Endothelial cell of hepatic sinusoid (primary cell): ENCODE results near the gene MYO7A.
"Not testable (repeated sequence)": the region's sequence is repeated elsewhere in the genome, so short reads cannot be mapped to it uniquely, and the experiment has no call there.

Source experiments
- in situ Hi-C: cut with HindIII; loops from 2 replicates; pipeline ENCODE4 v1.10.0; 2017; ENCODE audit warnings: low sequenced_read_pairs

The MYO7A gene

GRCh38 chr11:77092382-77092781 is 35.7 kb upstream of the MYO7A start:
- in situ Hi-C loops = no loop called here

- in situ Hi-C loops = no loop called here
Measured at GRCh38 chr11:77093056-77093891, 34.8 kb upstream of the MYO7A start.

- in situ Hi-C loops = no loop called here
Measured at GRCh38 chr11:77093987-77094840, 33.8 kb upstream of the MYO7A start.

- in situ Hi-C loops = no loop called here
Measured at GRCh38 chr11:77094841-77095365, 33.1 kb upstream of the MYO7A start.

GRCh38 chr11:77095551-77096490 is 32.2 kb upstream of the MYO7A start:
- in situ Hi-C loops = no loop called here

- in situ Hi-C loops = no loop called here
Measured at GRCh38 chr11:77096591-77097019, 31.4 kb upstream of the MYO7A start.

- in situ Hi-C loops = not testable (repeated sequence)
Measured at GRCh38 chr11:77097180-77097579, 30.9 kb upstream of the MYO7A start.

GRCh38 chr11:77100166-77101042 is 27.6 kb upstream of the MYO7A start:
- in situ Hi-C loops = no loop called here

GRCh38 chr11:77101043-77101537 is 27.0 kb upstream of the MYO7A start:
- in situ Hi-C loops = no loop called here

- in situ Hi-C loops = no loop called here
Measured at GRCh38 chr11:77102246-77103210, 25.5 kb upstream of the MYO7A start, which contains the start of gene OMP. Gene OMP, plus strand, starts transcription at chr11:77102840. Its CDS starts 0 bp downstream, at chr11:77102840.

GRCh38 chr11:77103319-77103718 is 24.7 kb upstream of the MYO7A start:
- in situ Hi-C loops = no loop called here

- in situ Hi-C loops = no loop called here
Measured at GRCh38 chr11:77104727-77105126, 23.3 kb upstream of the MYO7A start.

GRCh38 chr11:77106321-77106720 is 21.7 kb upstream of the MYO7A start:
- in situ Hi-C loops = no loop called here

- in situ Hi-C loops = no loop called here
Measured at GRCh38 chr11:77106759-77107158, 21.3 kb upstream of the MYO7A start.

GRCh38 chr11:77107950-77108349 is 20.1 kb upstream of the MYO7A start:
- in situ Hi-C loops = no loop called here

GRCh38 chr11:77108436-77108835 is 19.6 kb upstream of the MYO7A start:
- in situ Hi-C loops = no loop called here

- in situ Hi-C loops = no loop called here
Measured at GRCh38 chr11:77109236-77110019, 18.6 kb upstream of the MYO7A start.
